Spleen (tissue), 7 donors: ENCODE measurements around the gene SLC22A23.

Experiments used
- POLR2A ChIP-seq, 3 donors: fragments of 450-650 bp; IDR thresholded peaks; one replicate each; pipeline ENCODE4 v1.5.1; 2017; ENCODE audit warnings: antibody characterized with exemption in 3 of 3, mild to moderate bottlenecking in 1 of 3
- TF ChIP-seq, protein P1 (sequence below), 11 experiments: fragments of 200-600 bp in 7 of 11; fragments of 450-650 bp in 4 of 11; sonication (generic) in 4 of 11; IDR thresholded peaks in 8 of 11; conservative IDR thresholded peaks in 3 of 11; 1 replicate in 7 of 11; 2 replicates in 4 of 11; pipeline versions ENCODE4 v1.4.0 to v1.8.0; 2016 to 2021; ENCODE audit warnings: antibody characterized with exemption in 11 of 11, inconsistent platforms in 4 of 11, mild to moderate bottlenecking in 1 of 11
- donor health status: DM: no; HTN: no; CAD: no; lungs with moderate emphysema.
- donor health status: DM: no; HTN: no; CAD: no.
- donor health status: DM: no; HTN: no; CAD: no.

DNA sequence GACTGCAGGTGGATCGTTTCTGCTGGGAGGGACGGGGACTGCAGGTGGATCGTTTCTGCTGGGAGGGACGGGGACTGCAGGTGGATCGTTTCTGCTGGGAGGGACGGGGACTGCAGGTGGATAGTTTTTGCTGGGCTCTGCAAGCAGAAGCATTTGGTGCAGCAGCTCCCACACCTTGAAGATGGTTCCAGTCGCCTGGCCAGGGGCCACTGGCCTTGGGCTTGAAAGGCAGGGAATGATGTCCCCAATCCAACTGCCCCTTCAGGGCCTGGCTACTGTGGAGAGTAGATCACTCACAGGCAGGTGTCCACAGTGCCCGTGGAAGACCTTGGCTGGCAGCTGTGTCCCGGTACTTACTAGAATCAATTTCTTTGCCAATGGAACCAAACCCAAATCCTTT is 129.9 kb downstream of the SLC22A23 start:
- TF ChIP-seq, protein P1, sequence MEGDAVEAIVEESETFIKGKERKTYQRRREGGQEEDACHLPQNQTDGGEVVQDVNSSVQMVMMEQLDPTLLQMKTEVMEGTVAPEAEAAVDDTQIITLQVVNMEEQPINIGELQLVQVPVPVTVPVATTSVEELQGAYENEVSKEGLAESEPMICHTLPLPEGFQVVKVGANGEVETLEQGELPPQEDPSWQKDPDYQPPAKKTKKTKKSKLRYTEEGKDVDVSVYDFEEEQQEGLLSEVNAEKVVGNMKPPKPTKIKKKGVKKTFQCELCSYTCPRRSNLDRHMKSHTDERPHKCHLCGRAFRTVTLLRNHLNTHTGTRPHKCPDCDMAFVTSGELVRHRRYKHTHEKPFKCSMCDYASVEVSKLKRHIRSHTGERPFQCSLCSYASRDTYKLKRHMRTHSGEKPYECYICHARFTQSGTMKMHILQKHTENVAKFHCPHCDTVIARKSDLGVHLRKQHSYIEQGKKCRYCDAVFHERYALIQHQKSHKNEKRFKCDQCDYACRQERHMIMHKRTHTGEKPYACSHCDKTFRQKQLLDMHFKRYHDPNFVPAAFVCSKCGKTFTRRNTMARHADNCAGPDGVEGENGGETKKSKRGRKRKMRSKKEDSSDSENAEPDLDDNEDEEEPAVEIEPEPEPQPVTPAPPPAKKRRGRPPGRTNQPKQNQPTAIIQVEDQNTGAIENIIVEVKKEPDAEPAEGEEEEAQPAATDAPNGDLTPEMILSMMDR (IDR thresholded peaks at IDR 0.05 in 8 of 11, conservative IDR thresholded peaks at IDR 0.05 in 3 of 11) = no peak
- no peak for TF ChIP-seq POLR2A (IDR thresholded peaks at IDR 0.05)
